GM20000 (cell line): ENCODE measurements around the gene HOXC12.

Experiments
- DNase-seq: peaks from one replicate; pipeline ENCODE4 v3.0.0; 2012; ENCODE audit warnings: low spot score
- TF ChIP-seq, protein P1 (sequence below): IDR thresholded peaks from 2 replicates; pipeline ENCODE4 v1.5.1; 2012; ENCODE audit warnings: mild to moderate bottlenecking, control low read depth; ENCODE audit errors: extremely low read depth, missing control alignments

The HOXC12 gene, protein sequence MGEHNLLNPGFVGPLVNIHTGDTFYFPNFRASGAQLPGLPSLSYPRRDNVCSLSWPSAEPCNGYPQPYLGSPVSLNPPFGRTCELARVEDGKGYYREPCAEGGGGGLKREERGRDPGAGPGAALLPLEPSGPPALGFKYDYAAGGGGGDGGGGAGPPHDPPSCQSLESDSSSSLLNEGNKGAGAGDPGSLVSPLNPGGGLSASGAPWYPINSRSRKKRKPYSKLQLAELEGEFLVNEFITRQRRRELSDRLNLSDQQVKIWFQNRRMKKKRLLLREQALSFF

DNA sequence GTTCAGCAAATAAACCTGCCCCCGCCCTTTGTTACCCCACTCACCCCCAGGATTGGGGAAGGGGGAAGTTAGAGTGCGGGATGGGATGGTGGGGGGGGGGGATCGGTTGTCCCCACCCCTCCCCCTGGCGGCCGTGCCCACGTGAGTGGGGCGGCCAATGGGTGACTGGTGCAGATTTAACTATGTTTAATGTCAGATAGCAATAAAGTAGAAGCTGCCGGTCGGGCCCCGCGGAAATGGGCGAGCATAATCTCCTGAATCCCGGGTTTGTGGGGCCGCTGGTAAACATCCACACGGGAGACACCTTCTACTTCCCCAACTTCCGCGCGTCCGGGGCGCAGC is at the start of gene HOXC12:
Gene HOXC12 (plus strand): TSS at position 210 of the 342 bp plus-strand sequence. CDS start 27 bp downstream, at position 237.
- no peak for DNase-seq
- TF ChIP-seq, protein P1, sequence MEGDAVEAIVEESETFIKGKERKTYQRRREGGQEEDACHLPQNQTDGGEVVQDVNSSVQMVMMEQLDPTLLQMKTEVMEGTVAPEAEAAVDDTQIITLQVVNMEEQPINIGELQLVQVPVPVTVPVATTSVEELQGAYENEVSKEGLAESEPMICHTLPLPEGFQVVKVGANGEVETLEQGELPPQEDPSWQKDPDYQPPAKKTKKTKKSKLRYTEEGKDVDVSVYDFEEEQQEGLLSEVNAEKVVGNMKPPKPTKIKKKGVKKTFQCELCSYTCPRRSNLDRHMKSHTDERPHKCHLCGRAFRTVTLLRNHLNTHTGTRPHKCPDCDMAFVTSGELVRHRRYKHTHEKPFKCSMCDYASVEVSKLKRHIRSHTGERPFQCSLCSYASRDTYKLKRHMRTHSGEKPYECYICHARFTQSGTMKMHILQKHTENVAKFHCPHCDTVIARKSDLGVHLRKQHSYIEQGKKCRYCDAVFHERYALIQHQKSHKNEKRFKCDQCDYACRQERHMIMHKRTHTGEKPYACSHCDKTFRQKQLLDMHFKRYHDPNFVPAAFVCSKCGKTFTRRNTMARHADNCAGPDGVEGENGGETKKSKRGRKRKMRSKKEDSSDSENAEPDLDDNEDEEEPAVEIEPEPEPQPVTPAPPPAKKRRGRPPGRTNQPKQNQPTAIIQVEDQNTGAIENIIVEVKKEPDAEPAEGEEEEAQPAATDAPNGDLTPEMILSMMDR, result no peak

DNA sequence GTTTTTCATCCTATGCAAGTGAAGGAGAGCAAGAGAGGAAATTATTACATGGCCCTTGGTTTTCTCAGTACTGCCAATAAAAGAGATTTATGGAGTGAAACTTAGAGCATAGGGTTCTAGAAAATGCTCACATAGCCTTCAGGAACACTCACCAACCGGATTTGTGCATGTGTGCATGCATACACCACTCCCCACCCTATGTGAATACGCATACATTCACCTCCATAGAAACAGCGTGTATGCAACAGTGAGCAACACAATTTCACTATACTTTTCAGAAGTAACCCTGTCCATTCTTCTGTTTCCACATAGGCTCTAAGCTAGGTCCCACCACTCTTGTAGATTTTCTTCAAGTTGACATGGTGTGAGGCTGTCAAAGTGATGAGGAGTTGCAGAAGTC is 47.6 kb upstream of the HOXC12 start:
- no peak for DNase-seq
- TF ChIP-seq, protein P1, result no peak

DNA sequence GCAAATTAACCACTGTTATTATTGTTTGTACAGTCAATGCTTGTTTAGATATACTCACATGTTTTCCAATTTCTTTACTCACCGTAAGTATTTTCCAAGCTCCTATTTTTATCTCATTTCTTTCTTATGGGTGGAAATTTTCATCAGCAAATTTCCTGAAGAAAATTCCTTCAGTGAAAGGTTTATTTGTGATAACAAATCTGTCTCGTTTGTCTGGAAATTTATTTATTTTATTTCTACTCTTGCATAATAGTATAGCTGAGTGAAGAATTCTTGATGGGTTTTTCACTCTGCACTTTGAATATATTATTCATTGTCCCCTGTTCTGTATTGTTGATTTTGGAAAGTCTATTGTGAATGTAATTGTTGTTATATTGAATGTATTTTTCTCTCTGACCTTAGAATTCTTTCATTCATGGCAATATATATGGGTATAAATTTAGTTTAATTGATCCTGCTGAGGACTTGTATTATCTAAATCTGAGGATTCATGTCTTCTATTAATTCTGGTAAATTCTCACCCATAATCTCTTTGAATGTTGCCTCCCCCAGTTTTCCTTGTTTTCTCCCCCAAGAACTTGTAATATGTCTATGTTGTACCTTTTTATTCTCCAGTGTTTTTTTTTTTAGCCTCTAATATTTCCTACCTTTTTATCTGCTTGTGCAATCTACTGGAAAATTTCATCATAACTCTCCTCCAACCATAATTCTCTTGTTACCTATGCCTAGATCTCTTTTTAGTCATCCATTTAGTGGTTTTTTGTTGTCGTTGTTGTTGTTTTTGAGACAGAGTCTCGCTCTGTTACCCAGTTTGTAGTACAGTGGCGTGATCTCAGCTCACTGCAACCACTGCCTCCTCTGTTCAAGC is 37.7 kb upstream of the HOXC12 start:
- no peak for DNase-seq
- TF ChIP-seq, protein P1, result no peak

DNA sequence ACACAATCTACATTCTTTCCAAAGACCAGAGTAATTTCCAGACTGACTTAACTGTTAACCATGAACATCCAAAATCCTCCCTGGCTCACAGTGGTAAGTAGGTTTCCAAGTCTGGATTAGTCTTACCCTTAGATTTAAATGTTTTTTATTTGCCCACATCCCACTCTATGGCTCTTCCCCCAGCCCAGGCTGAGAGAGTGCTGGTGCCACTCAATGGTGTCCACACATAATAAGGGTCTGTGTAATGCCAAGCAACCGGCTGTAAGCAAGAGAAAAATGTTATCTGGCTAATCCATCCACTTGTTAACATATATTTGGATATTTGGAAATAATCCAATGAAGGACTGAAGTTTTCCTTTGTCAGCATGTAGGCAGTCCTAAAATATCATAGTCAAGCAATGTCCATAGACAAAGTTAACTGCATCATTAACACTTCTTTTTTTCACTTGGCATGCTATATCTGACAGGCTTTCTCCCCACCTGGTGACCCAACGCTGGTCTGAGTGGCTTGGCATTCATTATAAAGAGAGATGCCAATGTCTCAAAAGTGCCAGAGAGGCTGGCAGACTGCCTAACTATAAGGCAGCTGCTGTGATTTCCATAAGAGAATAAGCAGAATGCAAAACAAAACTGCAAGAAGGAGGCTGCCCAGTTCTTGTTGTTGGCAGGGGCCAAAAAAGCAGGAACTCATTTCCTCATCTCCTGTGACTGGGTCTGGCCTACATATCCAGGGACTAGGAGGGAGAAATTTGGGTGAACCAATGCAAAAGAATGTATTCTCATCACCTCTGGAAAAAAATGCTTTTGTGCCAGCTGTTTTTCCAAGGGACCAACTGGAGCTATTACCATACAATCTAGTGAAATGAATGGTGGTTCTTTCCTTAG is 29.9 kb upstream of the HOXC12 start:
- TF ChIP-seq, protein P1, result no peak
- DNase-seq, result no peak

DNA sequence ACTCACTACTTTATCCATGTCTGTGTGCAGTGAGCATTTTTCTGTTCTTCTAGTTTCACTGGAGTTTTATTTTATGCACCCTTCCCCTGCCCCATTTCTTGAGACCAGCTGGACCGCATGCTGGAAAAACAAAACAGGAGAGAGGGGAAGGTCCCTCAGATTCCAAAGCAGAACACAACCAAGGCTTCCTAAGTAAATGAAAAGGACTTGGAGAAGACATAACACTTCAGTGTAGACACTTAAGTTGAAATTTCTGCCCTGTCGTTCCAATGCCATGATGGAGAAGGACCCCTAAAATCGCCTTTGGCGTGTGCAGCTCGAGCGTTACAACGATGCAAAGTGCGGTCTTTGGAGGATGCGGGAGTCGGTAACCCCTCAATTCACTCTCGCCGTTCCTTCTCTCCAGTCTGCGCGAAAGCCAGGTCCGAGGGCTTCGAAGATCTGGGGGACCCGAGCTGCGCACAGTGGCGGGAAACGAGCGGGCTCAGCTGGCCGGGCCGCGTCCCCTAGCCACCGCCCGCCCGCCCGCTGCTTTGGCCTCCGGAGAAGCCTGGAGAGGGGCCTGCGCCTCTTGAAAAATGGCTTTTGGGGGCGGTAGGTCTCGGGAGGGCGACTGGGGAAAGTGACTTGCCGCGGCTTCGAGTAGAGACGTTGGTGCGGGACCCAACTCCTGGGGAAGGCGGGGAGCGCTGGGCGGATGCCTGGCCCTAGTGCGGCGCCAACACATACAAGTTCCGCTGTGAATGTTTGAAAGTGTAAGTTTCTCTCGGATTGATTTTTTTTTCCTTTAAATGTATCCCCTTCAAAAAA is 27.3 kb upstream of the HOXC12 start:
- DNase-seq, result no peak
- TF ChIP-seq, protein P1, result no peak

DNA sequence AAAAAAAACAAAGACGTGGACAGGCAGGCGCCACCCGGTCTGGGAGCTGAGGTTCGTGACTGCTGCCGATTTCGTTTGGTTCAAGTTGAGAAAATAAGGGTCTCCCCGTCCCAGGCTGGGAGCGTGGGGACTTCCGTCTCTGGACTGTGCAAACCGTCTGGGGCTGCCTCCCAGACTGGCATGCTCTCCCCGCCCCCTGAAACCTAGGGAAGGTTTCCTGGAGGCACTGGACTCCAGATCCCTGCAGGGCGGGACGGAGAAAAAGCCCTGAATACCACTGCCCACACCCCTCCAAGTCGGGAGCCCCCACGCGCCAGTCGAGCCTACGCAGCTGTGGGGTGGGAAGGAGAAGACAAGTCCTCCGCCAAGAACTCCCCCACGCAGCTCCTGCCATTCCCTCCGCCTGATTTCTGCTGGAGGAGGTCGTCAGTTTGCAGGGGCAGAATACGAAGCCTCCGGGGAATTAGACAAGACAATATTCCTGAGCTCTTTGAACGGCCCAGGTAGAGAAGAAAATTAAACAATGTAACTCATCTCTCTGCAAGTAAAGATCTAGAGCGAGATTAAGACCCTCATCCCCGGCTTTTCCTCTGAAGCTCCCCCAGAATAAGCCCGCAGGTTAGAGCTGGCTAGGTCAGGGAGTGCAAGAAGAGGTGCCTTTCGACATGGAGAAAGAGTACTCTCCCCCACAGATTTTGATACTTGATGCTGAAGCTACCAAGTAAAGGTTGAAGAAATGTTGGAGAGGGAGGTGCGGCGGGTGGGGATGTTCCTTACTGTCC is 26.5 kb upstream of the HOXC12 start:
- no peak for DNase-seq
- TF ChIP-seq, protein P1, result no peak
